ENCODE measurements around the gene MPZL1. TPM values are rescaled to one million over a fixed set of nuclear protein-coding genes. Genes with fewer than 3 reads are reported as not detected.

MPZL1 gene
- total and polyA plus RNA-seq, 2 donors (not counting 3 experiments of a cell fraction or from before 2014, with no cell fraction given), result 41.7 to 99.1 TPM

DNA sequence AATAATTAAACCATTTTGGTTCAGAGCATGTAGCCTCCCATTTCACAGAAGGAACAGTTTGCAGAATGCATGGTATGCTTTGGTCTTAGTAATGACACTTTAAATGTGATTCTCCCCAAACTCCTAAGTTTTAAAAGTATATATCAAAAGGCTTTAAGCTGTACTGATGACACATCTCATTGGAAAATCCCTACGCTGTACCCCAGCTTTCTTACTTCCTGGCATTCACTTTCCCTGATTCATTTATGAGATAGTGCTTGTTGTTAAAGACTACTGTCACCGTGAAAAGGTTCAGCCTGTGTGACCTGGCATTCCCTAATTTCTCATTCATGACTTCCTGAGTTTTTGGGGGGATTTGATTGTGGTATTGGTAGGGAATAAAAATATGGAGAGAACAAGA is 53.4 kb downstream of the MPZL1 start:
- intact Hi-C loops (cut with micrococcal nuclease) (no loop called here), dilution Hi-C loops (cut with MboI; ENCODE audit: extremely low pct_ligation_motif_present, low sequenced_read_pairs) (no loop called here)
- no peak overlapping the region for H3K9ac ChIP-seq (replicated peaks; ENCODE audit: extremely low read depth, insufficient read depth, low read length)
- CTCF ChIA-PET, result interaction anchor here (0.7 to 3.1 kb wide), 7 partner anchors 11 to 307 kb away, joined by 3 to 10 read pairs (median 3); no protein-coding TSS in a partner anchor
- no peaks in the 10 kb centered on the region for H3K9me3 ChIP-seq (replicated peaks; ENCODE audit: control insufficient read depth, insufficient read depth, low read length)
- H3K27me3 ChIP-seq (ENCODE audit: control insufficient read depth in 2 of 2, insufficient read depth in 2 of 2, low read length in 2 of 2), result no peaks in the 10 kb centered on the region
- no peaks in the 10 kb centered on the region for H4K20me1 ChIP-seq (replicated peaks; ENCODE audit: control insufficient read depth, extremely low read depth, insufficient read depth, low read length)
- no peak overlapping the region for H3K4me3 ChIP-seq (replicated peaks in 1 of 3; ENCODE audit: insufficient read depth in 1 of 3, low read depth in 1 of 3, low read length in 3 of 3)
- H3K4me1 ChIP-seq (ENCODE audit: control insufficient read depth, extremely low read depth, insufficient read depth, low read length), result peaks cover 20% of the 10 kb centered on the region
- H3K9me1 ChIP-seq (replicated peaks; ENCODE audit: control insufficient read depth, extremely low read depth, insufficient read depth, low read length), result no peaks in the 10 kb centered on the region
- POLR2A ChIA-PET, result no interaction called here
- FAIRE-seq (peak; percentile 63), DNase-seq (ENCODE audit: low read depth, low spot score) (peak; percentile 78)
- no peaks in the 10 kb centered on the region for H3K79me2 ChIP-seq (ENCODE audit: control insufficient read depth, insufficient read depth, low read length)
- peak overlapping the region; percentile 37 for H3K4me2 ChIP-seq (ENCODE audit: insufficient read depth, low read length)
- BruUV-seq (replicated peaks), result no TSS peak
- peak overlapping the region; percentile 13 for H3K27ac ChIP-seq (ENCODE audit: insufficient read depth, low read depth, low read length)
- TF ChIP-seq JUN (IDR thresholded peaks at IDR 0.05; ENCODE audit: borderline replicate concordance, insufficient read depth, insufficient read length, low read depth), result peak; percentile 25
- TF ChIP-seq GATA2 (IDR thresholded peaks at IDR 0.05; ENCODE audit: insufficient read depth, insufficient read length, low read depth, low read length), result no peak
- no peak for TF ChIP-seq EZH2 (IDR thresholded peaks at IDR 0.05; ENCODE audit: borderline replicate concordance, low read depth, low read length, severe bottlenecking)
- peak; percentile 14 for TF ChIP-seq FOS (IDR thresholded peaks at IDR 0.05; ENCODE audit: borderline replicate concordance, insufficient read depth, low read length)
- TF ChIP-seq POLR2A (IDR thresholded peaks at IDR 0.05; ENCODE audit: low read depth, low read length), result no peak
- H2AFZ ChIP-seq (ENCODE audit: low read depth, low read length), result no peak overlapping the region
- H3K36me3 ChIP-seq (ENCODE audit: control insufficient read depth in 2 of 2, extremely low read depth in 1 of 2, insufficient read depth in 2 of 2, low read length in 2 of 2), result no peaks in the 10 kb centered on the region

DNA sequence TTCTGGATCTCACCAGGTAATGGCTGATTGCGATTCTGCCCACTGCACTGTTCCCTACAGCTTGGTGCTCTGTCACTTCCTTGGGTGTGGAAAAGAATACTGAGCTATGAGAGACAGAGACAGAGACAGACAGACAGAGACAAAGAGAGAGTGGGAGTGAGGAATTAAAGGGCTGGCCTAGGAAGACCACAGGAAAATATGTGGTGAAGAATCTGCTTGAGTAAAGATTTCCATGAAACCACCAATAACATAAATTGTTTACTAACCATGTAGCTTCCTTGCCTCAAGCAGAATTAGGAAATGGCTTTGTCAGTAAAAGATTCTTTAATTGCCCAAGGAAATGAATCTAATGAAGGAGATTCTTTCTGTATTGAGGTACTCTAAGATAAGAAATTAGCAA is 54.4 kb downstream of the MPZL1 start:
- no peak overlapping the region for H3K27ac ChIP-seq (ENCODE audit: insufficient read depth, low read depth, low read length)
- H3K9ac ChIP-seq (replicated peaks; ENCODE audit: extremely low read depth, insufficient read depth, low read length), result no peak overlapping the region
- intact Hi-C loops (cut with micrococcal nuclease) (no loop called here), dilution Hi-C loops (cut with MboI; ENCODE audit: extremely low pct_ligation_motif_present, low sequenced_read_pairs) (no loop called here)
- H3K27me3 ChIP-seq (ENCODE audit: control insufficient read depth in 2 of 2, insufficient read depth in 2 of 2, low read length in 2 of 2), result no peaks in the 10 kb centered on the region
- no peak overlapping the region for H3K4me3 ChIP-seq (replicated peaks in 1 of 3; ENCODE audit: insufficient read depth in 1 of 3, low read depth in 1 of 3, low read length in 3 of 3)
- H3K79me2 ChIP-seq (ENCODE audit: control insufficient read depth, insufficient read depth, low read length), result no peaks in the 10 kb centered on the region
- no peaks in the 10 kb centered on the region for H3K9me1 ChIP-seq (replicated peaks; ENCODE audit: control insufficient read depth, extremely low read depth, insufficient read depth, low read length)
- no TSS peak for BruUV-seq (replicated peaks)
- no peaks in the 10 kb centered on the region for H3K36me3 ChIP-seq (ENCODE audit: control insufficient read depth in 2 of 2, extremely low read depth in 1 of 2, insufficient read depth in 2 of 2, low read length in 2 of 2)
- ChIA-PET CTCF (interaction anchor here (1.7 to 3.1 kb wide), 3 partner anchors 10 to 306 kb away, joined by 6 to 10 read pairs (median 8); no protein-coding TSS in a partner anchor), POLR2A (interaction anchor here (0.6 kb wide), 1 partner anchor 21 kb away, joined by 6 read pairs; no protein-coding TSS in a partner anchor)
- H4K20me1 ChIP-seq (replicated peaks; ENCODE audit: control insufficient read depth, extremely low read depth, insufficient read depth, low read length), result no peaks in the 10 kb centered on the region
- FAIRE-seq (peak; percentile 84), DNase-seq (ENCODE audit: low read depth, low spot score) (no peak)
- H2AFZ ChIP-seq (ENCODE audit: low read depth, low read length), result no peak overlapping the region
- peaks cover 20% of the 10 kb centered on the region for H3K4me1 ChIP-seq (ENCODE audit: control insufficient read depth, extremely low read depth, insufficient read depth, low read length)
- H3K9me3 ChIP-seq (replicated peaks; ENCODE audit: control insufficient read depth, insufficient read depth, low read length), result no peaks in the 10 kb centered on the region
- TF ChIP-seq POLR2A (IDR thresholded peaks at IDR 0.05; ENCODE audit: low read depth, low read length), result no peak
- TF ChIP-seq EZH2 (IDR thresholded peaks at IDR 0.05; ENCODE audit: borderline replicate concordance, low read depth, low read length, severe bottlenecking), result no peak
- TF ChIP-seq, protein P1, sequence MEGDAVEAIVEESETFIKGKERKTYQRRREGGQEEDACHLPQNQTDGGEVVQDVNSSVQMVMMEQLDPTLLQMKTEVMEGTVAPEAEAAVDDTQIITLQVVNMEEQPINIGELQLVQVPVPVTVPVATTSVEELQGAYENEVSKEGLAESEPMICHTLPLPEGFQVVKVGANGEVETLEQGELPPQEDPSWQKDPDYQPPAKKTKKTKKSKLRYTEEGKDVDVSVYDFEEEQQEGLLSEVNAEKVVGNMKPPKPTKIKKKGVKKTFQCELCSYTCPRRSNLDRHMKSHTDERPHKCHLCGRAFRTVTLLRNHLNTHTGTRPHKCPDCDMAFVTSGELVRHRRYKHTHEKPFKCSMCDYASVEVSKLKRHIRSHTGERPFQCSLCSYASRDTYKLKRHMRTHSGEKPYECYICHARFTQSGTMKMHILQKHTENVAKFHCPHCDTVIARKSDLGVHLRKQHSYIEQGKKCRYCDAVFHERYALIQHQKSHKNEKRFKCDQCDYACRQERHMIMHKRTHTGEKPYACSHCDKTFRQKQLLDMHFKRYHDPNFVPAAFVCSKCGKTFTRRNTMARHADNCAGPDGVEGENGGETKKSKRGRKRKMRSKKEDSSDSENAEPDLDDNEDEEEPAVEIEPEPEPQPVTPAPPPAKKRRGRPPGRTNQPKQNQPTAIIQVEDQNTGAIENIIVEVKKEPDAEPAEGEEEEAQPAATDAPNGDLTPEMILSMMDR (IDR thresholded peaks at IDR 0.05; ENCODE audit: extremely low read depth in 1 of 2, insufficient read depth in 1 of 2, low read depth in 1 of 2, low read length in 2 of 2), result no peak
- no peak for TF ChIP-seq JUN (IDR thresholded peaks at IDR 0.05; ENCODE audit: borderline replicate concordance, insufficient read depth, insufficient read length, low read depth)
- TF ChIP-seq GATA2 (IDR thresholded peaks at IDR 0.05; ENCODE audit: insufficient read depth, insufficient read length, low read depth, low read length), result no peak
- no peak for TF ChIP-seq MYC (IDR thresholded peaks at IDR 0.05; ENCODE audit: low read depth, low read length)
- H3K4me2 ChIP-seq (ENCODE audit: insufficient read depth, low read length), result no peak overlapping the region
